Cerebellar cortex (tissue), 1 donor: ENCODE data around the gene CAP2.

Experiments
- DNase-seq: peaks from one replicate; pipeline ENCODE4 v3.0.0-alpha.2; 2015; ENCODE audit warnings: low spot score

Gene CAP2, protein sequence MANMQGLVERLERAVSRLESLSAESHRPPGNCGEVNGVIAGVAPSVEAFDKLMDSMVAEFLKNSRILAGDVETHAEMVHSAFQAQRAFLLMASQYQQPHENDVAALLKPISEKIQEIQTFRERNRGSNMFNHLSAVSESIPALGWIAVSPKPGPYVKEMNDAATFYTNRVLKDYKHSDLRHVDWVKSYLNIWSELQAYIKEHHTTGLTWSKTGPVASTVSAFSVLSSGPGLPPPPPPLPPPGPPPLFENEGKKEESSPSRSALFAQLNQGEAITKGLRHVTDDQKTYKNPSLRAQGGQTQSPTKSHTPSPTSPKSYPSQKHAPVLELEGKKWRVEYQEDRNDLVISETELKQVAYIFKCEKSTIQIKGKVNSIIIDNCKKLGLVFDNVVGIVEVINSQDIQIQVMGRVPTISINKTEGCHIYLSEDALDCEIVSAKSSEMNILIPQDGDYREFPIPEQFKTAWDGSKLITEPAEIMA

GRCh38 chr6:17392978-17393891 is at the start of gene CAP2:
Gene CAP2 (plus strand): TSS chr6:17393595. CDS start chr6:17421556, 27,961 bp downstream.
- peak; percentile 92 for DNase-seq

DNA sequence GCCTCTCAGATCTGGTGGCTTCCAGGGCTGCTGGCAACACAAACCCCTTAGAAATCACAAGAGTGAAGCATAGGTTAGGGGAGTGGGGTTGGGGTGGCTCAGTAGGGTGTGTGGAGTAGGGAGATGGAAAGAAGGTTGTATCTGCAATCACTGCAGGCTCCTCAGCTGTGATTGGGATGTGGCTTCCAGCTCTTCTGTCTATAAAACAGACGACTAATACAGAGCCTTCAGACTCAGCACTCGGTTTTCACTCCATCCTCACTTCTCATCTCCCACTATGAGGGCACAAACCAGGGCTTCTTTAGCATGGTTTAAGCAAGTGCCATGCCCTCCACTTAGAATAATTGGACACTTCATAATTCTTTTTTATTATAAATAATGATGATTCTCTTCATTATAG is 46.4 kb upstream of the CAP2 start:
- DNase-seq = no peak

GRCh38 chr6:17349427-17349826 is 44.0 kb upstream of the CAP2 start:
- DNase-seq = no peak

DNA sequence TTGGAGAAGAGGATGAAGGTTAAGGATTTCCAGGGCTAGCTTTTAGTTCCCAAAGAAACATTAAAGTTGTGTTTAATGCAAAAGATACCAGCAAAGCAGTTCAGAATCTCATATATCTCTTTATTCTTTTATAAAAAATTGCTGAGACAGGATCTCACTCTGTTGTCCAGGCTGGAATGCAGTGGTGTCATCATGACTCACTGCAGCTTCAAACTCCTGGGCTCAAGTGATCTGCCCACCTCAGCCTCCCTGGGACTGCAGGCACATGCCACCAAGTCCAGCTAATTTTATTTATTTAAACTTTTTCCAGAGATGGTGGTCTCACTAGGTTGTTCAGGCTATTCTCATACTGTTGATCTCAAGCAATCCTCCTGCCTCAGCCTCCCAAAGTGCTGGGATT is 41.1 kb upstream of the CAP2 start:
- no peak for DNase-seq

GRCh38 chr6:17353440-17354175 is 39.8 kb upstream of the CAP2 start:
- DNase-seq = no peak

DNA sequence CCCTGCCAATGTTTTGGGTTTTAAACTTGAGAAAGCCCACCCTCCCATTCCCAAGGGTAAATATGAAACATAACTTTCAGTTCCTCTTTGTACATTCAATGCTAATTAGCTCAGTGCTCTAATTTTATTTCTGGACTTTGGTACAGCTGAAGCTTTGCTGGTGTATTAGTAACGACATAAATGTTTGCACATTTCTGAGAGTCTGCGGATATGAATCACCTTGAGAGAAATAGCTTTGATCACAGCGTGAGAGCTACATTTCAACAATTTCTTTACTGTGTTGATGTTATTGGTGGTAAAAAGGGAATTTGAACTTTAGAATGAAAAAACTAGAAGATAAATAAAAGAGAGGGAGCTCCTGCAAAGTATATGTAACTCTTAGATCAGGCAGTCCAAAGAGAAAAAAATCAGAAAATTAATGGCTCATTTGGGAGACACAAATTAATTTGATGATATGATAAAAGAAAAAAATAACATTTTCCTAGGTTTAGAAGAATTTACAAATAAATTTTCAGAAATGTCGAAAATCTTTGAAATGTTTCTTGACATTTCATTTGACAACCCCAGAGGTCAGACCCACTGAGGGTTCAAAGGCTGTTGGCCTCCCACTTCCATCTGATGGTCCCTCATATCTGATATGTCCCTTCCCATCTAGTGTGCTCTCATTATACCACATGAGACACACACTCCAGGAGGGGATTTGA is 38.5 kb upstream of the CAP2 start:
- no peak for DNase-seq

- DNase-seq = no peak
Measured at GRCh38 chr6:17355404-17355774, 38.0 kb upstream of the CAP2 start.

DNA sequence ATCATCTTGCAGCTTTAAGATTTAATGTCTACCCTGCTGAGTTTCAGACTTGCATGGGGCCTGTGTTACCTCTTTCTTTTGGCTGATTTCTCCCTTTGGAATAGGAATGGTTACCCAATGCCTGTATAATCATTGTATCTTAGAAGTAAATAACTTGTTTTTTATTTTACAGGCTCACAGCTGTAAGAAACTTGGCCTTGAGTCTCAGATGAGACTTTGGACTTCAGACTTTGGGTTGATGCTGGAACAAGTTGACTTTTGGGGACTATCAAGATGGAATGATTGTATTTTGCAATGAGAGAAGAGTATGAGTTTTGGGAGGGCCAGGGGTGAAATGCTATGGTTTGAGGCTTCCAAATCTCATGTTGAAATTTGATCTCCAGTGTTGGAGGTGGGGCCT is 34.9 kb upstream of the CAP2 start:
- no peak for DNase-seq

GRCh38 chr6:17360564-17360963 is 32.8 kb upstream of the CAP2 start:
- DNase-seq = no peak

GRCh38 chr6:17361013-17361412 is 32.4 kb upstream of the CAP2 start:
- DNase-seq = no peak

GRCh38 chr6:17365961-17366360 is 27.4 kb upstream of the CAP2 start:
- DNase-seq = no peak

GRCh38 chr6:17367868-17368267 is 25.5 kb upstream of the CAP2 start:
- no peak for DNase-seq

DNA sequence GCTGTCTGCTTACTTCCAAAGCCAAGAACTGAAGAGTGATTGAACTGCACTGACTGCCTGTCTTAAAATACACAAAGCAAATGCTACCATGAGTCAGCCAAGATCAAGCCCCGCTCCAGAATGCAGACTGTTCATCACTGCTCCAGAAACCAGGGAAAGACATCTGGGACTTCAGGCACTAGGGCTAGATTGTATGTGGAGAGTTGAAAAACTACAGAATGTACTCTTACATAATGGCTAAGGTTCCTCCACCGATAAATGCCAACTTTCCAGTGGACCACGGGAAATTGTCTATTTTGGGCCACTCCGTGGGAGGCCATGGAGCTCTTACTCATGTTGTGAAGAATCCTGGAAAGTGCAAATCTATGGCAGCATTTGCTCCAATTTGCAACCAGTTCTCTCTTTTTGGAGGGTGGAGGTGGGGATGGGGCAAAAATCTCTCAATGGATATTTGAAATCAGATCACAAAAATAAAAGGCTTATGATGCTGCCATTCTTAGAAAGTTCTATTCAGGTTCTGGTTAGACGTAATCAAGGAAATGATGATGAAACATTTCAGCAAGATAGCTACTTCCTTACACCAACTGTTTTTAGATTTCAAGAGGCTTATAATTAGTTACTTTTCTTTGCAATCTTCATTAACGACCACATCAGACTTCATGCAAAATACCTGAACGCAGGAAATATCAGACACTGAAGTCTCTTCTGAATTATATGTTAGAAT is 11.8 kb upstream of the CAP2 start:
- DNase-seq = peak; percentile 32

- DNase-seq = no peak
Measured at GRCh38 chr6:17385660-17386059, 7.7 kb upstream of the CAP2 start.

- DNase-seq = no peak
Measured at GRCh38 chr6:17388365-17388764, 5.0 kb upstream of the CAP2 start.

GRCh38 chr6:17389274-17389847 is 4.0 kb upstream of the CAP2 start:
- DNase-seq = no peak

DNA sequence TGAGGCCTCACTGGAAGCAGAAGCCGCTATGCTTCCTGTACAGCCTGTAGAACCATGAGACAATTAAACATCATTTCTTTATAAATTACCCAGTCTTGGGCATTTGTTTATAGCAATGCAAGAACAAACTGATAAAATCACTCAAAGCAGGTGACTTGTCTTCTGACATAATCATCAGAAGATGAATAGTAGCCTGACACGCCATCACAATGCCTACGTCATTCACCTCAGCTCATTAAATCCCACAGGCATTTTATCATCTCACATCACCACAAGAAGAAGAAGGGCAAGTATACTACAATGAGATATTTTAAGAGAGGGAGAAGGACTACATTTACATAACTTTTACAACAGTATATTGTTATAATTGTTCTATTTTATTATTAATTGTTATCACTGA is 3.1 kb upstream of the CAP2 start:
- no peak for DNase-seq

DNA sequence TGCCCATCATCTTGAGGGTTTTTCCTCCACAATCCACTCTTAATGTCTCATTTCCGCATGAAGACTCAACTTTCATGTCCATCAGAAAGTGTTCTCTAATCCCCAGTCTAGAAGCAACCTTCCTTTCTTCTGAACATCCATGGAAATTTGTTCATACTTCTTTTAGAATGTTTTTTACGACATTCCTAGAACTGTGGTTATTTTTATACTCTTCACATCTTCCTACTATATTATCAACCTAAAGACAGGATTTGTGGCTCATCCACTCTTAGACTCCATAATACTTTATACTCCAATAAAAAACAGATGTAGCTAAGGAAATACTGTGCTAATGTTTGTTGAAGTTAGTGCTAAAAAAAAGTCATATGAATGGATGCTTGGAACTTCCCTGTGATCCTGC is 1.4 kb upstream of the CAP2 start:
- DNase-seq = no peak

- peak; percentile 61 for DNase-seq
Measured at GRCh38 chr6:17393892-17394631, 667 bp downstream of the CAP2 start.

DNA sequence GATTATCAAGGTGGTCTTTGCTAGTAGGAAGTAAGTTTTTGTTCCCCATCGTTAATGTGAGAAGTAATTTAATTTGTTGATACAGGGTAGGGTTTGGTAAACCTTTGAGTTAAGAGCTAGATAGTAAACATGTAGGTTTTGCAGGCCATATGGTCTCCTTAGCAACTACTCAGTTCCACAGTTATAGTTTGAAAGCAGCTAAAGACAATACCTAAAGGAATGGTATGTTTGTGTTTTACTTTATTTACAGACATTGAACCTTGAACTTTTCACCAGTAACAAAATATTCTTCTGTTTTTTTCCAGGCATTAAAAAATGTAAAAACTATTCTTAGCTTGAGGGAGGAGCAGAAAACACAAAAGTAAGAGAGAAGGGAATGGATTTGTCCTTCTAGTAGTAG is 1.7 kb downstream of the CAP2 start:
- DNase-seq = no peak
